Measurements from ENCODE around the gene ABCC11.

- TF ChIP-seq POLR2AphosphoS5 (IDR thresholded peaks at IDR 0.05; ENCODE audit: low read depth, low read length) (no peak), SIN3A (IDR thresholded peaks at IDR 0.05; ENCODE audit: borderline replicate concordance, insufficient read depth, low read length) (no peak), TAF1 (IDR thresholded peaks at IDR 0.05; ENCODE audit: borderline replicate concordance, insufficient read depth, low read length) (no peak)
These were observed 29.6 kb downstream of the ABCC11 start for GRCh38 chr16:48217708-48218107.

All from PFSK-1 (cell line).